ENCODE data around the gene IFNA5. TPM values are rescaled to one million over a fixed set of nuclear protein-coding genes. Genes with fewer than 3 reads are reported as not detected.
A peak's percentile ranks its signal among the peaks of the same experiment; 100 is the strongest.

IFNA5 gene
- total and polyA plus RNA-seq, 2 donors (not counting 1 experiment from before 2014, with no cell fraction given), result not detected

DNA sequence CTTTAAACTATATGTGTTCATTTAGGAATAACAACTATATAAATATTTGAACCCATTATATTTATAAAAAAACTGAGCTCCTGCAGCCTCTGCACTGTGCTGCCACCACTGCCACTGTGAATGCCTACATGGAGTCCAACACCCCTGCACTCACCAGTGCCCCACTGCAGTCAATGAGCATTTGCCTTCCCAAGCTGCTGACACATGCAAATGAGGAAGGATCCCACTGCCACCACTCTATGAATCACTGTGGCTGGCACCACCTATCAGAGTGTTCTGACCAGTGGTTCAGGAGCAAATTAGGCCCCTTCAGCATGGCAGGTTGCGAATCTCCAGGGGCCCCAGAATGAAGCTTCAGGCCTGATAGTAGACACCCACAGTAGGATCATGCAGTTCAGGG is 9.1 kb downstream of the IFNA5 start:
- H3K9me3 ChIP-seq (ENCODE audit: control insufficient read depth, insufficient read depth, low read depth, low read length), result no peaks in the 10 kb centered on the region
- H3K4me1 ChIP-seq (ENCODE audit: control insufficient read depth, extremely low read depth, insufficient read depth, low read length), result no peaks in the 10 kb centered on the region
- H3K9ac ChIP-seq (ENCODE audit: insufficient read depth, low read length), result no peak overlapping the region
- no peak overlapping the region for H2AFZ ChIP-seq (ENCODE audit: low read length)
- H3K27ac ChIP-seq (ENCODE audit: insufficient read depth, low read length), result no peak overlapping the region
- H3K27me3 ChIP-seq (ENCODE audit: control insufficient read depth, insufficient read depth, low read length), result peaks cover 3% of the 10 kb centered on the region
- no peaks in the 10 kb centered on the region for H3K79me2 ChIP-seq (ENCODE audit: control insufficient read depth, insufficient read depth, low read length)
- H3K4me3 ChIP-seq (replicated peaks in 1 of 4; ENCODE audit: control extremely low read depth in 1 of 4, insufficient read depth in 1 of 4, low read depth in 3 of 4, low read length in 4 of 4), result no peak overlapping the region
- no peaks in the 10 kb centered on the region for H3K36me3 ChIP-seq (ENCODE audit: control insufficient read depth, insufficient read depth, low read length)
- TF ChIP-seq, protein P1, sequence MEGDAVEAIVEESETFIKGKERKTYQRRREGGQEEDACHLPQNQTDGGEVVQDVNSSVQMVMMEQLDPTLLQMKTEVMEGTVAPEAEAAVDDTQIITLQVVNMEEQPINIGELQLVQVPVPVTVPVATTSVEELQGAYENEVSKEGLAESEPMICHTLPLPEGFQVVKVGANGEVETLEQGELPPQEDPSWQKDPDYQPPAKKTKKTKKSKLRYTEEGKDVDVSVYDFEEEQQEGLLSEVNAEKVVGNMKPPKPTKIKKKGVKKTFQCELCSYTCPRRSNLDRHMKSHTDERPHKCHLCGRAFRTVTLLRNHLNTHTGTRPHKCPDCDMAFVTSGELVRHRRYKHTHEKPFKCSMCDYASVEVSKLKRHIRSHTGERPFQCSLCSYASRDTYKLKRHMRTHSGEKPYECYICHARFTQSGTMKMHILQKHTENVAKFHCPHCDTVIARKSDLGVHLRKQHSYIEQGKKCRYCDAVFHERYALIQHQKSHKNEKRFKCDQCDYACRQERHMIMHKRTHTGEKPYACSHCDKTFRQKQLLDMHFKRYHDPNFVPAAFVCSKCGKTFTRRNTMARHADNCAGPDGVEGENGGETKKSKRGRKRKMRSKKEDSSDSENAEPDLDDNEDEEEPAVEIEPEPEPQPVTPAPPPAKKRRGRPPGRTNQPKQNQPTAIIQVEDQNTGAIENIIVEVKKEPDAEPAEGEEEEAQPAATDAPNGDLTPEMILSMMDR (conservative IDR thresholded peaks at IDR 0.05 in 1 of 2, IDR thresholded peaks at IDR 0.05 in 1 of 2; ENCODE audit: low read depth in 1 of 2, low read length in 2 of 2), result no peak
- no peak for TF ChIP-seq EZH2 (IDR thresholded peaks at IDR 0.05; ENCODE audit: low read length, missing control alignments)
- H3K4me2 ChIP-seq (ENCODE audit: extremely low read depth, insufficient read depth, low read length), result no peak overlapping the region
- DNase-seq (ENCODE audit: low read depth in 2 of 2), result no peak
- no peaks in the 10 kb centered on the region for H4K20me1 ChIP-seq (ENCODE audit: control insufficient read depth, extremely low read depth, insufficient read depth, low read length)

DNA sequence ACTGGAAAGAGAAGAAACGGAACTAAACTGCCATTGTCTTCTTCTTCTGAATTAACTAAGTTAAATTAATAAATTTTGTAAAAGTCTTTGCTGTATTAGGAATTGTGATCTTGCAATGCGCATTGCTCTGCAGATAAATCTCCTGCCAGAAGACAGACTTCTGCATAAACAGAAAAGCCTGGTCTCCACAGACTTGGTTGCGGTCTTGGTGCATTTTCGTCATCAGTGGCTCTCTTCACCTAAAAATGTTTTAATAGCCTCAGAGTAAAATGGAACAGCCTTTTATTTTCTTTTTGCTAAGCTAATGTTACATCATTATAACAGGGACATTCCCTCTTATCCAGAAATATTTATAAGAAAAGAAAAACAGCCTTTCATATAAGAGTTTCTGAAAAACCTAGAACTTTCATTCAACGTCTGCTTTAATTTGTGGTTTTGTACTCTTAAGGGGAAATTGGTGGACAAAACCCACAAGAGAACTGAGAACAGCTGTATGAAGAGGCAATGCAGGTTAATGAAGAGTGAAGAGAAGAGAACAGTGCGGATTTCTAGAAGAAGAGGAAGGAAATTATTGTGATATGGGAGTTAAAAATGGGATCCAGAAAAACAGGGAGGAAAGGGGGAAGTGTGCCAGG is 10.1 kb downstream of the IFNA5 start:
- H4K20me1 ChIP-seq (ENCODE audit: control insufficient read depth, extremely low read depth, insufficient read depth, low read length), result no peaks in the 10 kb centered on the region
- H3K9ac ChIP-seq (ENCODE audit: insufficient read depth, low read length), result no peak overlapping the region
- no peak overlapping the region for H3K27ac ChIP-seq (ENCODE audit: insufficient read depth, low read length)
- no peak overlapping the region for H2AFZ ChIP-seq (ENCODE audit: low read length)
- TF ChIP-seq EZH2 (IDR thresholded peaks at IDR 0.05; ENCODE audit: low read length, missing control alignments), result no peak
- TF ChIP-seq, protein P1 (conservative IDR thresholded peaks at IDR 0.05 in 1 of 2, IDR thresholded peaks at IDR 0.05 in 1 of 2; ENCODE audit: low read depth in 1 of 2, low read length in 2 of 2), result no peak
- DNase-seq (ENCODE audit: low read depth in 2 of 2), result no peak
- no peaks in the 10 kb centered on the region for H3K9me3 ChIP-seq (ENCODE audit: control insufficient read depth, insufficient read depth, low read depth, low read length)
- H3K4me3 ChIP-seq (replicated peaks in 1 of 4; ENCODE audit: control extremely low read depth in 1 of 4, insufficient read depth in 1 of 4, low read depth in 3 of 4, low read length in 4 of 4), result no peak overlapping the region
- H3K4me1 ChIP-seq (ENCODE audit: control insufficient read depth, extremely low read depth, insufficient read depth, low read length), result no peaks in the 10 kb centered on the region
- no peaks in the 10 kb centered on the region for H3K79me2 ChIP-seq (ENCODE audit: control insufficient read depth, insufficient read depth, low read length)
- H3K4me2 ChIP-seq (ENCODE audit: extremely low read depth, insufficient read depth, low read length), result no peak overlapping the region
- no peaks in the 10 kb centered on the region for H3K27me3 ChIP-seq (ENCODE audit: control insufficient read depth, insufficient read depth, low read length)
- H3K36me3 ChIP-seq (ENCODE audit: control insufficient read depth, insufficient read depth, low read length), result no peaks in the 10 kb centered on the region

DNA sequence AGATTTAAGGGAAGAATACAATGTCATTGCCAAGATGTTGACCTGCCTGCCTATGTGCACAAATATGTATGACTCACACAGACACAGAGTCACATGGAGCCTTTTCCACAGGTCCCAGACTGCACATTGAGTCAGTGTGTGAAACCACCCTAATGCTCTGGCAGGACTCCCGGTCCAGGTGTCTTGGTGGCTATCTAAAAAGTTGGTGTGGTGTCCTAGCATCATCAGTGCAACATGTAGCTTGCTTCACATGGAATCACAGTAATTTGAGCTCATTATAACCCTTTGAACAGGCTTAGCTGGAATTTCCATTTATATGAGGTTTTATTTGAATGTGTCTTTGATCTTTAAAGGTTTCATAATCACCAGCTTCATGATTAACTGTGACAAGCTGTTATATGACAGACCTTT is 10.7 kb downstream of the IFNA5 start:
- no peak overlapping the region for H2AFZ ChIP-seq (ENCODE audit: low read length)
- no peak for TF ChIP-seq EZH2 (IDR thresholded peaks at IDR 0.05; ENCODE audit: low read length, missing control alignments)
- TF ChIP-seq, protein P1 (conservative IDR thresholded peaks at IDR 0.05 in 1 of 2, IDR thresholded peaks at IDR 0.05 in 1 of 2; ENCODE audit: low read depth in 1 of 2, low read length in 2 of 2), result no peak
- H3K36me3 ChIP-seq (ENCODE audit: control insufficient read depth, insufficient read depth, low read length), result no peaks in the 10 kb centered on the region
- no peak overlapping the region for H3K9ac ChIP-seq (ENCODE audit: insufficient read depth, low read length)
- H3K4me3 ChIP-seq (replicated peaks in 1 of 4; ENCODE audit: control extremely low read depth in 1 of 4, insufficient read depth in 1 of 4, low read depth in 3 of 4, low read length in 4 of 4), result no peak overlapping the region
- H3K79me2 ChIP-seq (ENCODE audit: control insufficient read depth, insufficient read depth, low read length), result no peaks in the 10 kb centered on the region
- no peak overlapping the region for H3K27ac ChIP-seq (ENCODE audit: insufficient read depth, low read length)
- H3K9me3 ChIP-seq (ENCODE audit: control insufficient read depth, insufficient read depth, low read depth, low read length), result no peaks in the 10 kb centered on the region
- H4K20me1 ChIP-seq (ENCODE audit: control insufficient read depth, extremely low read depth, insufficient read depth, low read length), result no peaks in the 10 kb centered on the region
- no peaks in the 10 kb centered on the region for H3K4me1 ChIP-seq (ENCODE audit: control insufficient read depth, extremely low read depth, insufficient read depth, low read length)
- H3K4me2 ChIP-seq (ENCODE audit: extremely low read depth, insufficient read depth, low read length), result no peak overlapping the region
- no peaks in the 10 kb centered on the region for H3K27me3 ChIP-seq (ENCODE audit: control insufficient read depth, insufficient read depth, low read length)
- DNase-seq (ENCODE audit: low read depth in 2 of 2), result peak; percentile 4 to 64
